ENCODE data around the gene PPTC7.
"Not testable (repeated sequence)": the region's sequence is repeated elsewhere in the genome, so short reads cannot be mapped to it uniquely, and the experiment has no call there.

The PPTC7 gene

GRCh38 chr12:110585231-110585799 is 2.2 kb upstream of the PPTC7 start:
- peak; percentile 76 for DNase-seq

- DNase-seq: peak; percentile 73
Measured at GRCh38 chr12:110582276-110583136, 612 bp downstream of the PPTC7 start.

GRCh38 chr12:110581931-110582275 is 1.2 kb downstream of the PPTC7 start:
- no peak for DNase-seq

- DNase-seq: no peak
Measured at GRCh38 chr12:110579535-110580253, 3.4 kb downstream of the PPTC7 start.

GRCh38 chr12:110578694-110579534 is 4.2 kb downstream of the PPTC7 start:
- DNase-seq: peak; percentile 61

GRCh38 chr12:110577864-110578693 is 5.0 kb downstream of the PPTC7 start:
- peak; percentile 88 for DNase-seq

GRCh38 chr12:110576504-110576903 is 6.6 kb downstream of the PPTC7 start:
- DNase-seq: no peak

- no peak for DNase-seq
Measured at GRCh38 chr12:110575326-110575725, 7.8 kb downstream of the PPTC7 start.

- DNase-seq: not testable (repeated sequence)
Measured at GRCh38 chr12:110574717-110575230, 8.3 kb downstream of the PPTC7 start.

GRCh38 chr12:110574044-110574443 is 9.1 kb downstream of the PPTC7 start:
- no peak for DNase-seq

- DNase-seq: not testable (repeated sequence)
Measured at GRCh38 chr12:110570798-110571197, 12.3 kb downstream of the PPTC7 start.

- not testable (repeated sequence) for DNase-seq
Measured at GRCh38 chr12:110569838-110570237, 13.3 kb downstream of the PPTC7 start.

GRCh38 chr12:110568752-110569151 is 14.4 kb downstream of the PPTC7 start:
- DNase-seq: no peak

GRCh38 chr12:110566993-110567392 is 16.1 kb downstream of the PPTC7 start:
- no peak for DNase-seq

- no peak for DNase-seq
Measured at GRCh38 chr12:110565894-110566871, 16.9 kb downstream of the PPTC7 start.

- DNase-seq: no peak
Measured at GRCh38 chr12:110564471-110564991, 18.6 kb downstream of the PPTC7 start.

- no peak for DNase-seq
Measured at GRCh38 chr12:110563702-110564470, 19.2 kb downstream of the PPTC7 start.

GRCh38 chr12:110562386-110562785 is 20.7 kb downstream of the PPTC7 start:
- DNase-seq: peak; percentile 75

- no peak for DNase-seq
Measured at GRCh38 chr12:110561471-110562201, 21.5 kb downstream of the PPTC7 start.
